Umbilical cord (tissue), 2 donors: ENCODE data around the gene ESYT2. TPM values are rescaled to one million over a fixed set of nuclear protein-coding genes. Genes with fewer than 3 reads are reported as not detected.
A peak's percentile ranks its signal among the peaks of the same experiment; 100 is the strongest.
"Not testable (repeated sequence)": the region's sequence is repeated elsewhere in the genome, so short reads cannot be mapped to it uniquely, and the experiment has no call there.

Source experiments
- DNase-seq: peaks from one replicate; pipeline ENCODE4 v3.0.0-alpha.2; 2015; ENCODE audit warnings: low spot score
- total RNA-seq: library from RNA; depleted of rRNA; stranded (reverse); fragments of >200 nt; gene quantifications from one replicate; pipeline ENCODE4 v1.2.3, GENCODE V29; 2014; ENCODE audit warnings: low replicate concordance; ENCODE audit not compliant: insufficient read depth

The ESYT2 gene
- total RNA-seq, 1 donor from 2014 or later, result 153 TPM

- DNase-seq, result no peak
Measured at GRCh38 chr7:158726277-158726807, 103.0 kb downstream of the ESYT2 start.

GRCh38 chr7:158725506-158725800 lies 103.9 kb downstream of the ESYT2 start:
- no peak for DNase-seq

GRCh38 chr7:158724658-158725505 lies 104.4 kb downstream of the ESYT2 start:
- DNase-seq, result no peak

GRCh38 chr7:158723714-158724385 lies 105.5 kb downstream of the ESYT2 start:
- DNase-seq, result no peak

- DNase-seq, result no peak
Measured at GRCh38 chr7:158723266-158723665, 106.0 kb downstream of the ESYT2 start.

GRCh38 chr7:158722574-158723237 lies 106.6 kb downstream of the ESYT2 start:
- no peak for DNase-seq

GRCh38 chr7:158720112-158720511 lies 109.2 kb downstream of the ESYT2 start:
- DNase-seq, result no peak

- no peak for DNase-seq
Measured at GRCh38 chr7:158716802-158717201, 112.5 kb downstream of the ESYT2 start.

- DNase-seq, result no peak
Measured at GRCh38 chr7:158710651-158711102, 118.6 kb downstream of the ESYT2 start.

- no peak for DNase-seq
Measured at GRCh38 chr7:158707610-158708009, 121.7 kb downstream of the ESYT2 start.

- no peak for DNase-seq
Measured at GRCh38 chr7:158706710-158707590, 122.4 kb downstream of the ESYT2 start.

- DNase-seq, result no peak
Measured at GRCh38 chr7:158706273-158706704, 123.0 kb downstream of the ESYT2 start.

- DNase-seq, result peak; percentile 35
Measured at GRCh38 chr7:158705234-158705850, 124.0 kb downstream of the ESYT2 start.

GRCh38 chr7:158704524-158705233 lies 124.6 kb downstream of the ESYT2 start, which contains the start of gene NCAPG2:
Gene NCAPG2 (minus strand): TSS chr7:158704804. CDS start chr7:158701899, 2,905 bp downstream.
- DNase-seq, result peak; percentile 99

- not testable (repeated sequence) for DNase-seq
Measured at GRCh38 chr7:158703679-158704523, 125.4 kb downstream of the ESYT2 start.

GRCh38 chr7:158702944-158703343 lies 126.4 kb downstream of the ESYT2 start:
- no peak for DNase-seq

- no peak for DNase-seq
Measured at GRCh38 chr7:158702196-158702595, 127.1 kb downstream of the ESYT2 start.

- DNase-seq, result no peak
Measured at GRCh38 chr7:158700008-158700407, 129.3 kb downstream of the ESYT2 start.

GRCh38 chr7:158699341-158699740 lies 130.0 kb downstream of the ESYT2 start:
- no peak for DNase-seq
